ENCODE results near the gene TNF. TPM values are rescaled to one million over a fixed set of nuclear protein-coding genes. Genes with fewer than 3 reads are reported as not detected.

Gene TNF
- total and polyA plus RNA-seq, 2 of the 13 experiments (the other 11 are each of a cell fraction or from before 2014, with no cell fraction given), result not detected

GRCh38 chr6:31580807-31581433, 5.6 kb downstream of the TNF start (continued):
- TF ChIP-seq HMGXB4 (CRISPR knock-in tag; IDR thresholded peaks at IDR 0.05; ENCODE audit: borderline replicate concordance in 1 of 2, low read depth in 1 of 2) (peak; percentile 99 to 100), RNF219 (CRISPR knock-in tag; IDR thresholded peaks at IDR 0.05) (no peak), NFE2L2 (IDR thresholded peaks at IDR 0.05; ENCODE audit: low read length) (no peak), MTF2 (CRISPR knock-in tag; IDR thresholded peaks at IDR 0.05; ENCODE audit: borderline replicate concordance) (peak; percentile 99), ZNF12 (CRISPR knock-in tag; IDR thresholded peaks at IDR 0.05) (no peak), ELF1 (CRISPR knock-in tag; IDR thresholded peaks at IDR 0.05) (no peak; the same call in 1 of the 2 replicates), RXRA (CRISPR knock-in tag; IDR thresholded peaks at IDR 0.05) (peak; percentile 47; the same call in 1 of the 2 replicates), TGIF2 (CRISPR knock-in tag; IDR thresholded peaks at IDR 0.05) (no peak), GTF3A (CRISPR knock-in tag; conservative IDR thresholded peaks at IDR 0.05) (peak; percentile 69; the same call in 1 of the 2 replicates), ZMAT5 (CRISPR knock-in tag; IDR thresholded peaks at IDR 0.05; ENCODE audit: borderline replicate concordance, low read depth) (no peak), MYPOP (CRISPR knock-in tag; IDR thresholded peaks at IDR 0.05) (peak; percentile 41; the same call in 1 of the 2 replicates), ZNF180 (CRISPR knock-in tag; IDR thresholded peaks at IDR 0.05; ENCODE audit: borderline replicate concordance, low read depth) (no peak), ZNF335 (CRISPR knock-in tag; IDR thresholded peaks at IDR 0.05) (peak; percentile 74; the same call in 1 of the 2 replicates), RCOR2 (CRISPR knock-in tag; IDR thresholded peaks at IDR 0.05) (no peak), MAZ (IDR thresholded peaks at IDR 0.05; ENCODE audit: borderline replicate concordance, low read depth, low read length) (no peak), MAZ (CRISPR knock-in tag; IDR thresholded peaks at IDR 0.05; ENCODE audit: low read depth) (peak; percentile 85), ETV5 (CRISPR knock-in tag; IDR thresholded peaks at IDR 0.05; ENCODE audit: borderline replicate concordance) (no peak), AKNA (CRISPR knock-in tag; IDR thresholded peaks at IDR 0.05; ENCODE audit: borderline replicate concordance) (no peak), ESRRA (CRISPR knock-in tag; IDR thresholded peaks at IDR 0.05; ENCODE audit: low read depth) (no peak)
